OCI-LY7 (cell line): ENCODE data around the gene OR2AE1. TPM values are rescaled to one million over a fixed set of nuclear protein-coding genes. Genes with fewer than 3 reads are reported as not detected.

Experiments
- Bru-seq: library from RNA; stranded (reverse); fragments of 400-500 nt; gene quantifications from one replicate; lab custom pipeline; 2021; lab: Mats Ljungman, UMichigan
- BruChase-seq, 2 experiments: library from RNA; stranded (reverse); fragments of 400-500 nt; gene quantifications; one replicate each; lab custom pipeline; 2021; lab: Mats Ljungman, UMichigan
- BruUV-seq: library from RNA; stranded (reverse); fragments of 400-500 nt; replicated peaks from 2 replicates; lab custom pipeline; 2021; lab: Mats Ljungman, UMichigan
- CTCF ChIA-PET: fragments of 300-600 bp; sonication (Branson Sonifier 250); formaldehyde crosslinking; loops from one replicate; lab custom pipeline; 2022; ENCODE audit warnings: antibody characterized with exemption; ENCODE audit not compliant: unreplicated experiment; lab: Charles Lee
- POLR2A ChIA-PET: fragments of 300-600 bp; sonication (Branson Sonifier 250); formaldehyde crosslinking; loops from one replicate; lab custom pipeline; 2022; ENCODE audit warnings: antibody characterized with exemption; lab: Charles Lee
- DNase-seq: peaks from one replicate; pipeline ENCODE4 v3.0.0-alpha.2; 2015; ENCODE audit warnings: low spot score
- H2AFZ ChIP-seq: fragments of 200-600 bp; sonication (generic), shearing (Covaris generic); 2 replicates; pipeline ENCODE4 v1.6.1; 2014; ENCODE audit warnings: mild to moderate bottlenecking, antibody characterized with exemption, low read length, moderate library complexity
- H3K27ac ChIP-seq: fragments of 200-600 bp; sonication (generic); 2 replicates; pipeline ENCODE4 v1.5.1; 2014; ENCODE audit warnings: mixed run types, low read depth, mild to moderate bottlenecking, moderate library complexity, low read length, inconsistent platforms; ENCODE audit not compliant: poor library complexity, severe bottlenecking
- H3K36me3 ChIP-seq: fragments of 200-600 bp; sonication (generic); 2 replicates; pipeline ENCODE4 v1.6.1; 2014; ENCODE audit warnings: mild to moderate bottlenecking, antibody characterized with exemption, low read length, moderate library complexity, mixed read lengths; ENCODE audit not compliant: insufficient read depth
- H3K4me1 ChIP-seq: fragments of 200-600 bp; sonication (generic); 2 replicates; pipeline ENCODE4 v1.5.1; 2014; ENCODE audit warnings: mild to moderate bottlenecking, low read length; ENCODE audit not compliant: insufficient read depth, poor library complexity, severe bottlenecking
- H3K4me2 ChIP-seq: fragments of 200-600 bp; sonication (generic); 2 replicates; pipeline ENCODE4 v1.6.1; 2014; ENCODE audit warnings: mild to moderate bottlenecking, low read length
- H3K4me3 ChIP-seq: fragments of 200-600 bp; sonication (generic); 2 replicates; pipeline ENCODE4 v1.5.1; 2014; ENCODE audit warnings: mild to moderate bottlenecking, low read depth, low read length; ENCODE audit not compliant: poor library complexity, severe bottlenecking
- H3K79me2 ChIP-seq: fragments of 200-600 bp; sonication (generic); 2 replicates; pipeline ENCODE4 v1.6.1; 2016; ENCODE audit warnings: low read depth, mild to moderate bottlenecking, low read length, moderate library complexity, mixed read lengths; ENCODE audit not compliant: insufficient read depth
- H3K9me2 ChIP-seq: fragments of 200-600 bp; sonication (generic); 2 replicates; pipeline ENCODE4 v1.6.1; 2016; ENCODE audit warnings: mild to moderate bottlenecking, low read length, mixed read lengths; ENCODE audit not compliant: insufficient read depth
- H3K9me3 ChIP-seq: fragments of 200-600 bp; sonication (generic); 2 replicates; pipeline ENCODE4 v1.6.1; 2014; ENCODE audit warnings: mild to moderate bottlenecking, mixed run types, low read length, mixed read lengths
- H4K20me1 ChIP-seq: fragments of 200-600 bp; sonication (generic); 2 replicates; pipeline ENCODE4 v1.6.1; 2014; ENCODE audit warnings: mild to moderate bottlenecking, antibody characterized with exemption, low read length, moderate library complexity, mixed read lengths; ENCODE audit not compliant: insufficient read depth
- EZH2phosphoT487 ChIP-seq: fragments of 200-600 bp; sonication (generic); IDR thresholded peaks from 2 replicates; pipeline ENCODE4 v1.6.1; 2018; ENCODE audit warnings: low read depth, borderline replicate concordance, mild to moderate bottlenecking, mixed run types, antibody characterized with exemption, low read length, moderate library complexity, mixed read lengths
- intact Hi-C: fragments of 100-400 bp; cut with micrococcal nuclease; formaldehyde crosslinking; loops from one replicate; pipeline ENCODE4 v1.10.0; 2022; ENCODE audit not compliant: unreplicated experiment
- long read RNA-seq: library from polyadenylated mRNA; stranded (forward); transcript quantifications from one replicate; pipeline ENCODE4 v2.0.0, GENCODE V29; 2022
- total RNA-seq, 2 experiments: library from RNA; depleted of rRNA in 1 of 2; stranded (reverse); fragments of >200 nt in 1 of 2; shearing (Covaris generic) in 1 of 2; gene quantifications; 2 replicates each; pipeline ENCODE4 v1.2.3, GENCODE V29; 2014 to 2022
- TF ChIP-seq, protein P1 (sequence below): fragments of 200-600 bp; sonication (generic); conservative IDR thresholded peaks from 2 replicates; pipeline ENCODE4 v1.5.1; 2014; ENCODE audit warnings: mild to moderate bottlenecking, antibody characterized with exemption, low read length, moderate library complexity, mixed read lengths

Gene OR2AE1, protein sequence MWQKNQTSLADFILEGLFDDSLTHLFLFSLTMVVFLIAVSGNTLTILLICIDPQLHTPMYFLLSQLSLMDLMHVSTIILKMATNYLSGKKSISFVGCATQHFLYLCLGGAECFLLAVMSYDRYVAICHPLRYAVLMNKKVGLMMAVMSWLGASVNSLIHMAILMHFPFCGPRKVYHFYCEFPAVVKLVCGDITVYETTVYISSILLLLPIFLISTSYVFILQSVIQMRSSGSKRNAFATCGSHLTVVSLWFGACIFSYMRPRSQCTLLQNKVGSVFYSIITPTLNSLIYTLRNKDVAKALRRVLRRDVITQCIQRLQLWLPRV
- not detected in 2 replicates for total RNA-seq (2014; rRNA removed; shearing (Covaris generic))
- total RNA-seq (2022) = not detected in 2 replicates
- Bru-seq, nascent RNA = percentile 20 among the genes with signal in this experiment
- not detected for BruChase-seq, experiment 1, labeled RNA remaining after a 6-hour chase
- BruChase-seq, experiment 2, labeled RNA remaining after a 2-hour chase = not detected
- long read RNA-seq = 0 reads

DNA sequence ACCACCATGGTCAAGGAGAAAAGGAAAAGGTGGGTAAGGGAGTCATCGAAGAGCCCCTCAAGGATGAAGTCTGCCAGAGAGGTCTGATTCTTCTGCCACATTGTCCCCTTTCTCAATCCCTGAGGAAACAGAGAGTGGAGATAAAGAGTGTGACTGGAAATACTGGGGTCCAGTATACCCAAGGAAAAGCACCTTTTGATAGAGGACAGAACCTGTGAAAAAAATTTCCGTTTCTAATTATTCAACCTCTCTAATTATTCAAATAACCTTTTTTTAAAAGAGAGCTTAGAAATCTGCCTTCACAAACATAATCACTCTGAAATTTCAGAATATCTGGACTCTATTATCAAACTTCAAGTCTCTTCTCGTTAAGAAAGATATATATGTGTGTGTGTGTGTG lies at the start of gene OR2AE1:
Gene OR2AE1 (minus strand): TSS at position 101 of the 400 bp plus-strand sequence. CDS start 0 bp downstream, at position 101.
- Histone ChIP-seq H3K79me2 (no peaks in the 10 kb centered on the region), H3K4me1 (no peaks in the 10 kb centered on the region), H2AFZ (no peak within 1 kb of the TSS), H3K36me3 (no peaks in the 10 kb centered on the region), H3K9me2 (no peaks in the 10 kb centered on the region), H3K9me3 (no peaks in the 10 kb centered on the region), H4K20me1 (no peaks in the 10 kb centered on the region), H3K4me2 (no peak within 1 kb of the TSS), H3K4me3 (no peak within 1 kb of the TSS), H3K27ac (no peak within 1 kb of the TSS)
- ChIA-PET POLR2A (no interaction called here), CTCF (no interaction called here)
- DNase-seq = no peak
- TF ChIP-seq EZH2phosphoT487 = no peak
- TF ChIP-seq, protein P1, sequence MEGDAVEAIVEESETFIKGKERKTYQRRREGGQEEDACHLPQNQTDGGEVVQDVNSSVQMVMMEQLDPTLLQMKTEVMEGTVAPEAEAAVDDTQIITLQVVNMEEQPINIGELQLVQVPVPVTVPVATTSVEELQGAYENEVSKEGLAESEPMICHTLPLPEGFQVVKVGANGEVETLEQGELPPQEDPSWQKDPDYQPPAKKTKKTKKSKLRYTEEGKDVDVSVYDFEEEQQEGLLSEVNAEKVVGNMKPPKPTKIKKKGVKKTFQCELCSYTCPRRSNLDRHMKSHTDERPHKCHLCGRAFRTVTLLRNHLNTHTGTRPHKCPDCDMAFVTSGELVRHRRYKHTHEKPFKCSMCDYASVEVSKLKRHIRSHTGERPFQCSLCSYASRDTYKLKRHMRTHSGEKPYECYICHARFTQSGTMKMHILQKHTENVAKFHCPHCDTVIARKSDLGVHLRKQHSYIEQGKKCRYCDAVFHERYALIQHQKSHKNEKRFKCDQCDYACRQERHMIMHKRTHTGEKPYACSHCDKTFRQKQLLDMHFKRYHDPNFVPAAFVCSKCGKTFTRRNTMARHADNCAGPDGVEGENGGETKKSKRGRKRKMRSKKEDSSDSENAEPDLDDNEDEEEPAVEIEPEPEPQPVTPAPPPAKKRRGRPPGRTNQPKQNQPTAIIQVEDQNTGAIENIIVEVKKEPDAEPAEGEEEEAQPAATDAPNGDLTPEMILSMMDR = no peak
- intact Hi-C loops = no loop called here
- BruUV-seq = no TSS peak

DNA sequence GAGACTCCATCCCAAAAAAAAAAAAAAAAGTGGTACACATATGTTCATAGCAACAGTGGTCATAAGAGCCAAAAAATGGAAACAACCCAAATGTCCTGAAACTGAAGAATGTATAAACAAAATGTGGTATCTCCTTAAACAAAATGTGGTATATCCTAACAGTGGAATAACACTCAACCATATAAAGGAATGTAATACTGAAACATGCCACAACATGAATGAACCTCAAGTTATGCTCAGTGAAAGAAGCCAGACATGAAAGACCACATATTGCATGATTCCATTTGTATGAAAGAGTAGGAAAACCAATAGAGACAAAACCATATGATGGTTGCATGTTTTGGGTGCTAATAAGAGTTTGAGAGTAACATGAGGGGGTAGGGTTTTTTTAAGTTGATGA lies 49.5 kb upstream of the OR2AE1 start:
- Histone ChIP-seq H3K9me3 (no peaks in the 10 kb centered on the region), H3K4me3 (no peak overlapping the region), H3K4me1 (no peaks in the 10 kb centered on the region), H3K9me2 (no peaks in the 10 kb centered on the region), H3K36me3 (peaks cover 4% of the 10 kb centered on the region), H3K27ac (no peak overlapping the region), H4K20me1 (no peaks in the 10 kb centered on the region), H2AFZ (no peak overlapping the region), H3K4me2 (no peak overlapping the region), H3K79me2 (no peaks in the 10 kb centered on the region)
- CTCF ChIA-PET = no interaction called here
- BruUV-seq = no TSS peak
- POLR2A ChIA-PET = no interaction called here
- intact Hi-C loops = no loop called here
- DNase-seq = no peak
- no peak for TF ChIP-seq EZH2phosphoT487
- TF ChIP-seq, protein P1 = no peak

DNA sequence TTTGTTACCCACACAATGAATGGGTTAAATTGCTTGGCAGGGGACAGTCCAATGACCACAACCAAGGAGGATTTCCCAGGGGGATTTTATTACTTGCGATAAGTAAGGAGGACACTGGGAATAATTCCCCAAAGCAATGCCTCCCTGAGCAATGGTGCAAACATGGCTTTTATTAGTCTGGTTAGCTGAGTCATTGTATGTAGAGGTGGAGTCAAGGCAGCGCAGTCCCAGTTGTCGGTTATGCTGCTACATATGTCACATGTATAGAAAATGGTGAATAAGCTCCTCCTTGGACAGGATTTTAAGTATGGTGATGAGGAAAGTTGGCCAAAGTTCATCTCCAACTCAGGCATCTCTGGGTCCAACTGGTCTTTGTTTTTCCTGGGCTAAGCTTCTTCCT lies 46.4 kb upstream of the OR2AE1 start:
- peaks cover 14% of the 10 kb centered on the region for H3K4me1 ChIP-seq
- no peaks in the 10 kb centered on the region for H4K20me1 ChIP-seq
- H3K9me3 ChIP-seq = peaks cover 9% of the 10 kb centered on the region; the same call in 1 of the 2 replicates
- H3K9me2 ChIP-seq = no peaks in the 10 kb centered on the region
- no peak overlapping the region for H3K27ac ChIP-seq
- no peak for DNase-seq
- no peak overlapping the region for H3K4me2 ChIP-seq
- no TSS peak for BruUV-seq
- CTCF ChIA-PET = no interaction called here
- intact Hi-C loops = no loop called here
- no peak overlapping the region for H3K4me3 ChIP-seq
- peaks cover 7% of the 10 kb centered on the region for H3K79me2 ChIP-seq
- POLR2A ChIA-PET = interaction anchor here (0.6 to 0.9 kb wide), 4 partner anchors 8 to 94 kb away, joined by 3 to 5 read pairs (median 3); no protein-coding TSS in a partner anchor
- peaks cover 4% of the 10 kb centered on the region for H3K36me3 ChIP-seq
- TF ChIP-seq EZH2phosphoT487 = no peak
- TF ChIP-seq, protein P1 = no peak
- H2AFZ ChIP-seq = no peak overlapping the region
